Vagina (tissue), 2 donors: Measurements from ENCODE around the gene TGFBR2. TPM values are rescaled to one million over a fixed set of nuclear protein-coding genes. Genes with fewer than 3 reads are reported as not detected.
A peak's percentile ranks its signal among the peaks of the same experiment; 100 is the strongest.

Experiments
- DNase-seq, 2 donors: peaks; one replicate each; pipeline ENCODE4 v3.0.0-alpha.2; 2017; ENCODE audit errors: extremely low spot score in 2 of 2
- H3K27ac ChIP-seq: fragments of 200-600 bp; sonication (generic); one replicate; pipeline ENCODE4 v1.5.1; 2019
- H3K27me3 ChIP-seq: fragments of 200-600 bp; sonication (generic); one replicate; pipeline ENCODE4 v1.5.1; 2019
- H3K36me3 ChIP-seq, 2 donors: fragments of 200-600 bp; sonication (generic); one replicate each; pipeline ENCODE4 v1.5.1; 2017 to 2019
- H3K4me1 ChIP-seq: fragments of 200-600 bp; sonication (generic); one replicate; pipeline ENCODE4 v1.5.1; 2019
- H3K4me3 ChIP-seq, 2 donors: fragments of 200-600 bp; sonication (generic); 1 replicate in 1 of 2; 2 replicates in 1 of 2; pipeline ENCODE4 v1.5.1; 2016 to 2019
- H3K9me3 ChIP-seq: fragments of 200-600 bp; sonication (generic); one replicate; pipeline ENCODE4 v1.5.1; 2019
- CTCF ChIP-seq, 3 experiments: fragments of 450-650 bp in 2 of 3; fragments of 200-600 bp in 1 of 3; sonication (generic) in 1 of 3; IDR thresholded peaks; one replicate each; pipeline ENCODE4 v1.5.1; 2017 to 2019; ENCODE audit warnings: antibody characterized with exemption in 3 of 3, mild to moderate bottlenecking in 2 of 3, moderate library complexity in 2 of 3
- POLR2A ChIP-seq, 2 donors: fragments of 450-650 bp; IDR thresholded peaks; one replicate each; pipeline ENCODE4 v1.6.1; 2017; ENCODE audit warnings: antibody characterized with exemption in 2 of 2, mild to moderate bottlenecking in 2 of 2, moderate library complexity in 2 of 2
- POLR2AphosphoS5 ChIP-seq, 2 donors: sonication (generic); formaldehyde crosslinking; IDR thresholded peaks; one replicate each; pipeline ENCODE4 v1.9.0; 2017; ENCODE audit warnings: antibody characterized with exemption in 2 of 2, mild to moderate bottlenecking in 2 of 2, low read depth in 1 of 2; ENCODE audit not compliant: insufficient read depth in 1 of 2
- intact Hi-C: fragments of 100-400 bp; cut with DNase I; formaldehyde crosslinking; loops from one replicate; pipeline ENCODE4 v1.15.1; 2023
- total RNA-seq: library from RNA; depleted of rRNA; stranded (reverse); fragments of >200 nt; gene quantifications from one replicate; pipeline ENCODE4 v1.2.3, GENCODE V29; 2016

The TGFBR2 gene
- total RNA-seq, 1 donor from 2014 or later = 176 TPM

- Histone ChIP-seq H3K4me1 (peaks cover 79% of the 10 kb centered on the region), H3K27me3 (no peaks in the 10 kb centered on the region), H3K9me3 (no peaks in the 10 kb centered on the region), H3K36me3 (no peaks in the 10 kb centered on the region), H3K27ac (peak overlapping the region; percentile 57), H3K4me3 (peak overlapping the region in 1 of 2 donors; percentile 1)
- intact Hi-C loops = no loop called here
- no peak for DNase-seq
- TF ChIP-seq POLR2A (IDR thresholded peaks at IDR 0.05) (no peak), CTCF (IDR thresholded peaks at IDR 0.05) (no peak), POLR2AphosphoS5 (IDR thresholded peaks at IDR 0.05; ENCODE audit: insufficient read depth in 1 of 2, low read depth in 1 of 2) (no peak)
Measured at GRCh38 chr3:30634761-30635735, 28.6 kb downstream of the TGFBR2 start.

GRCh38 chr3:30637310-30638219 lies 31.2 kb downstream of the TGFBR2 start:
- Histone ChIP-seq H3K27ac (no peak overlapping the region), H3K4me1 (peaks cover 77% of the 10 kb centered on the region), H3K36me3 (no peaks in the 10 kb centered on the region), H3K27me3 (no peaks in the 10 kb centered on the region), H3K9me3 (no peaks in the 10 kb centered on the region), H3K4me3 (no peak overlapping the region)
- no peak for DNase-seq
- intact Hi-C loops = no loop called here
- no peak for TF ChIP-seq CTCF (IDR thresholded peaks at IDR 0.05)
- TF ChIP-seq POLR2A (IDR thresholded peaks at IDR 0.05) = no peak

GRCh38 chr3:30638685-30639412 lies 32.4 kb downstream of the TGFBR2 start:
- H3K27ac ChIP-seq = peak overlapping the region; percentile 8

GRCh38 chr3:30639937-30640336 lies 33.5 kb downstream of the TGFBR2 start:
- Histone ChIP-seq H3K27ac (no peak overlapping the region), H3K36me3 (no peaks in the 10 kb centered on the region), H3K4me1 (peaks cover 77% of the 10 kb centered on the region), H3K27me3 (no peaks in the 10 kb centered on the region), H3K9me3 (no peaks in the 10 kb centered on the region), H3K4me3 (no peak overlapping the region)
- TF ChIP-seq CTCF (IDR thresholded peaks at IDR 0.05) (no peak), POLR2AphosphoS5 (IDR thresholded peaks at IDR 0.05; ENCODE audit: insufficient read depth in 1 of 2, low read depth in 1 of 2) (no peak)
- intact Hi-C loops = no loop called here
- DNase-seq = no peak

More at GRCh38 chr3:30638685-30639412, 32.4 kb downstream of the TGFBR2 start:
- intact Hi-C loops = no loop called here
- no peak overlapping the region for H3K4me3 ChIP-seq
- H3K36me3 ChIP-seq = no peaks in the 10 kb centered on the region
- H3K4me1 ChIP-seq = peaks cover 77% of the 10 kb centered on the region
- TF ChIP-seq POLR2AphosphoS5 (IDR thresholded peaks at IDR 0.05; ENCODE audit: insufficient read depth in 1 of 2, low read depth in 1 of 2) (no peak), CTCF (IDR thresholded peaks at IDR 0.05) (no peak), POLR2A (IDR thresholded peaks at IDR 0.05) (no peak)
- DNase-seq = no peak
- H3K9me3 ChIP-seq = no peaks in the 10 kb centered on the region
- no peaks in the 10 kb centered on the region for H3K27me3 ChIP-seq
